ENCODE data around the gene PKIB.
"Not testable (repeated sequence)": the region's sequence is repeated elsewhere in the genome, so short reads cannot be mapped to it uniquely, and the experiment has no call there.

Gene PKIB, protein sequence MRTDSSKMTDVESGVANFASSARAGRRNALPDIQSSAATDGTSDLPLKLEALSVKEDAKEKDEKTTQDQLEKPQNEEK

GRCh38 chr6:122609881-122610689, at the start of gene PKIB:
Gene PKIB (plus strand): TSS chr6:122610405. CDS start chr6:122717795, 107,390 bp downstream.
- DNase-seq, result peak; percentile 34 to 41

- DNase-seq, result no peak
Measured at GRCh38 chr6:122563364-122564052, 46.7 kb upstream of the PKIB start.

GRCh38 chr6:122564230-122564629, 46.0 kb upstream of the PKIB start:
- DNase-seq, result no peak

GRCh38 chr6:122565708-122566107, 44.5 kb upstream of the PKIB start:
- no peak for DNase-seq

DNA sequence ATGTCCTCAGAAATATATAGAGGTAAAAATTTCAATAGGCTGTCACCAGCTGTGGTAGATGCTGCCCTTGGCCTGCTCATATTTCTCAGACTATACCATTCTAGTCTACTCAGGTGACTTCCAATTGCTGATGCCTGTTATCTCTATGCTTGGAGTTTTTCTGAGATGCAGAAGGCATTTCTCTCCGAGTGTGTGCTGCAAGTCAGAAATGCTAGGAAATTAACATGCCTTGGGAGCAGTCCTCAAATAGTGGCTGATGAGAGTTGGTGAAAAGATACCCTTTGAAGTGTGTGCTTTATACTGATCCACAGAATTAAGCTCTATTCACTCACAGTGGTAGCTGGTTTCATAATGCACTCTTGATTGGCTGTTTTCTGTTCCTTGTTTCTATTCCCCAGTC, 43.2 kb upstream of the PKIB start:
- no peak for DNase-seq

GRCh38 chr6:122568350-122568749, 41.9 kb upstream of the PKIB start:
- no peak for DNase-seq

DNA sequence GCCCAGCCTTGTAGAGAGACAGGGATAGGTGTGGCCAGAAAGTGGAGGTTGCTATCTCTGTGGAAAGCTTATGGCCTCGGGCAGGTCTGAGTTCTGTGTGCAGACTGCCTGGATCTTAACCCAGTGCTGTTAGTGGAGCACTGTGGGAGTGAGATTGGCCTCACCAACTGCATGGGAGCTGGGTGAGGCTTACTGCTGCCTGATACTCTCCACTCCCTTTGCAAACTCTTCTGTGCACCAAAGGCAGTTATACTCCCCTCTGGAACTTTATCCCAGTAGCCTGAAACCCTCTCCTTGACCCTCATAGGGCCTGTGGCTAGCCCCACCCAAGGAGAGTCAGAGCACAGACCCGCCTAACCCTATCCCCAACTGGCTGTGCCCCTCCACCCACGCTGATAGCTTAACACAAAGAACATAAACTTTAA, 41.4 kb upstream of the PKIB start:
- DNase-seq, result no peak

DNA sequence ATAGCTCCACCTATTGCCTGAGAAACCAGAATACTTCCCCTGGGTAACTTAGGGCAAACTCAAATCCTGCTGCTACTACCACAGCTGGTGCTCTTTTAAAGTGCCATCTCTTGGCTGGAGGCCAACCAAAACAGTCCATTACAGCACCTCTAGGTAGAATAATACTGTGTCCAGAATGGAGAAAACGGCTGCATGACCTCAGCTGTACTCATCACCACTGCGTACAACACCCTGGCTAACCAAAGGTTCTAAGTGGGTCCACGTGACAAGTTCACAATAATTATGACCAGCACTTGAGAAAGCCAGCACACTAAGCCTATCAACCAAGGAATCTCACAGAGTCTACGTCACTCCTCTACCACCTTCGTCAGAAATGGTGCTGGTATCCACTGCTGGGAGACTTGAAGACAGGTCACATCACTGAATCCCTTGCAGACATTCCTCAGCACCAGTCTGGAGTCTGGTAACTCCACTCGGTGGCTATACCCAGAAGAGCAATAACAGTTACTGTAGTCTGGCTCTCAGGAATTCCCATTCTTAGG, 40.9 kb upstream of the PKIB start:
- no peak for DNase-seq

DNA sequence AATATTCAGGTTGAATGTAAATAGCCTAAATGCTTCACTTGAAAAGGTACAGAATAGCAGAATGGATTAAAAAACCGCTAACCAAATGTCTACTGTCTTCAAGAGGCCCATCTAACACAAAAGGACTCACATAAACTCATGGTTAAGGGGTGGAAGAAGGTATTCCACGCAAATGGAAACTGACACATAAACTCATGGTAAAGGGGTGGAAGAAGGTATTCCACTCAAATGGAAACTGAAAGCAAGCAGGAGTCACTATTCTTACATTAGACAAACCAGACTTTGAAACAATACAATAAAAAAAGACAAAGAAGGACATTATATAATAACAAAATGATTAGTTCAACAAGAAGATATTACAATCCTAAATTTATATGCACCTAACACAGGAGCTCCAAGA, 38.3 kb upstream of the PKIB start:
- no peak for DNase-seq

DNA sequence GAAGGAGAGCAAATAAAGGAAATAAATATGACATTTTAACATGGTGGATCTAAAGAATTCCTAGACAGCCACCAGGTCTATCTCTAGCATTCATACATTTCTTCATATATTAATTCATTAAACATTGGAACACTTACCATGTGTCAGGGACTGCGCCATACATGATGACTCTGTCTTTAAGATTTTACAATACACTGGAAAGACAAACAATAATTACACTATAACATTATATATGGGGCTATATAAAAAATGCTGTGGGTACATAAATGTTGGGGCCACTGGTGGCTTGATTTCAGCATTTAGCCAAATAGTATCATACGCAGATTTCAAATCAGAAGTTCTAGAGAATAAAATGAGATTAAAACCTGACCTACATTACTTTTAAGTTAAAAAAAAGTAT, 33.3 kb upstream of the PKIB start:
- no peak for DNase-seq

- no peak for DNase-seq
Measured at GRCh38 chr6:122578961-122579360, 31.2 kb upstream of the PKIB start.

- DNase-seq, result peak in 1 of 2 experiments; percentile 3
Measured at GRCh38 chr6:122580737-122581136, 29.5 kb upstream of the PKIB start.

DNA sequence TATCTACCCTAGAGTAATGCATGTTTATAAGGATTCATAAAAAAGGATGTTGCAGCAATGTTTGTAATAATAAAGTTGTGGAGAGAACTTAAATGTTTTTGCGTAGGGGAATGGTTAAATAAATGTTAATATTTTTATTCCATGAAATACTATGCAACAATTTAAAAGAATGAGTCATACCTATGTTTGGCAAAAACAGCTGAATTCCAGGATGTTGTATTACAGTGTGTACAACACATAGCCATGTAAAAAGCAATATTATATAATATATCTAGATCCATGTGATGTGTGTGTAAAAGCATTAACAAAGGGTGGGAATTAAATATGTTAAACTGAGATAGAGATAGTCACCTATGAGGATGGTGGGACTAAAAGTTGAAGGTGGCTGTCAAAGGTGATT, 21.1 kb upstream of the PKIB start:
- no peak for DNase-seq

DNA sequence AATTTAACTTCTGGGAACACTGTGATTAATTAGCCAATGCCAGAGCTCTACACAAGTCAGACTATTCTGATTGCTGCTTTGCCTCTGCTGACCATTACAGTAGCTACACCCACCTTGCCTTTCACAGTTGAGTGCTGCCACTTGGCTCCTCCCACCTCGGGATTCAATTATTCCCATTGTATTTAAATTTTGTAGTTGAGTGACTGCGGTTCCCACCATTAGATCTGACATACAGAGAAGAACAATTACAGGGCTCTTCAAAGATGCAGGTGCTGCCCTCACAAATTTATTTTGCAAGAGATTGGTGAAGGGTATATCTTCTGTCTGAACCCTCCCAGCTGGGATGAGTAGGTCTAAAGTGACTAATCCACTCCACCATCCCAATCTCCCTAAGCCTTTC, 11.9 kb upstream of the PKIB start:
- DNase-seq, result not testable (repeated sequence)

- no peak for DNase-seq
Measured at GRCh38 chr6:122604676-122605075, 5.5 kb upstream of the PKIB start.

- DNase-seq, result no peak
Measured at GRCh38 chr6:122610690-122611455, 668 bp downstream of the PKIB start.

DNA sequence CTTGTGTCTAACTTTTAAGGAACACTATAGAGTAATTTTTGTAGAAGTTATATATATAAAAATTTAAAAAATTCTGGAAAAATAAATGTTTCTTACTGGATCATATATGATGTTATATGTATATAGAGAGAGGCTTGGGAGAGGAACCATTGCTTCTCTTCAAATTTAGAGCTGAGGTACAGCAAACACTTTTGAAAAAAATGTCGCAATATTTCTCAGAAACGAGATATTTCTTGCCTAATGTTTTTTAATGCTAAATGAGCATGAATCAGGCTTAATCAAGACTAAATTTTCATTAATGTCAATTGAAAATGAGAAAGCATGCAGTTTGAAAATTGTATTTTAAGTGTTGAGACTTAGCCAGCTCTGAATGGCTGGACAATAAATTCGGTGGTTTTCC, 2.6 kb downstream of the PKIB start:
- DNase-seq, result no peak

DNA sequence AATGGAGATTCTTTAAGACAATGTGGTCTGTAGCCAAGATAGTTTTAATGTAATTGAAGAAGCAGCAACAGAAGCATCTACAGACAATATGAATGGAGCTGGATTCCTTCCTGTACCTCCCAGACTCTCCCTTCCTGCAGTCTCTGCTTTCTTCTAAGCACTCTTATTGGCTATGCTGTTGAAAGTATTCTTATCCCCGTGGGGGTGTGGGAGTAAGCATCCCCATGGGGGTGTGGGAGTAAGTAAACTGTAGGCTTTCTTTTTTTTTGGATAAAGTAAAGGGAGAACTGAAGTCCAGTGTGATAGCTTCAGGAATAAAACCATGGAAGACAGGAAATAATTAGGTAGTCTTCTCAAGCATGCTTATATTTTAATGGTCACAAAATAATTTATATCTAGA, 4.1 kb downstream of the PKIB start:
- DNase-seq, result no peak

DNA sequence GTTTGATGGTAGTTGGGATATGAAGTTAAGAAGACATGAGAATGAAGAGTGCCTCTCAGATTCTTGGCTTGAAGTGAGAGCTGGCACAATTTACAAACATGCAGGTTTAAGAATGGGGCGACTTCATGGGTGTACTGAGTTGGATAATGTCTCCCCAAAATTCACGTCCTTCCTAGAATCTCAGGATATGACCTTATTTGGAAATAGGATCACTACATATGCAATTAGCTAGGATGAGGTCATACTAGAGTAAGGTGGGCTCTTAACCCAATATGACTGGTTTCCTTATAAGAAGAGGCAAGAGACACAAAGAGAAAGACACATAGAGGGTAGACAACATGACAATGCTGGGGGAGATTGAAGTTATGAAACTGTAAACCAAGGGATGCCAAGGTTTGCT, 5.2 kb downstream of the PKIB start:
- DNase-seq, result no peak

DNA sequence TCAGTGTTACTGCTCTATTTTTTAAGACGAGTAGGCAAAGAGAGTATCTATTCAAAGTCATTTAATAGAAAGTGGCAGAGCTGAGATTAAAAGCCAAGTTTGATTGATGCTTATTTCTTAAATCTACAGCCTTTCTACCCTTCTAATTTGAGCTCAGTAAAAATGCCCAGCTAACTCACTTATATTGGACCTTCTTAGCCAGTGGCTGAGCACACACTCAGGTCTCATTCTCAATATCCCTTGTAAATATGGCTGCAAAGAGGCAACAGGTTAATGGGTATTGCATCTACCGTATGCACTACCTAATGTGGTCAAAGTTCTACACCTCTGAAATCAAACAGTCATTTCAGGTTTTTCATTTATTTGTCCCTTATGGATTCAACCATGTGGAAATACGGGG, 6.7 kb downstream of the PKIB start:
- no peak for DNase-seq

- no peak for DNase-seq
Measured at GRCh38 chr6:122619309-122619708, 9.1 kb downstream of the PKIB start.

GRCh38 chr6:122620428-122620827, 10.2 kb downstream of the PKIB start:
- no peak for DNase-seq

GRCh38 chr6:122620902-122621301, 10.7 kb downstream of the PKIB start:
- no peak for DNase-seq
